ENCODE results near the gene ESPNL.

DNA sequence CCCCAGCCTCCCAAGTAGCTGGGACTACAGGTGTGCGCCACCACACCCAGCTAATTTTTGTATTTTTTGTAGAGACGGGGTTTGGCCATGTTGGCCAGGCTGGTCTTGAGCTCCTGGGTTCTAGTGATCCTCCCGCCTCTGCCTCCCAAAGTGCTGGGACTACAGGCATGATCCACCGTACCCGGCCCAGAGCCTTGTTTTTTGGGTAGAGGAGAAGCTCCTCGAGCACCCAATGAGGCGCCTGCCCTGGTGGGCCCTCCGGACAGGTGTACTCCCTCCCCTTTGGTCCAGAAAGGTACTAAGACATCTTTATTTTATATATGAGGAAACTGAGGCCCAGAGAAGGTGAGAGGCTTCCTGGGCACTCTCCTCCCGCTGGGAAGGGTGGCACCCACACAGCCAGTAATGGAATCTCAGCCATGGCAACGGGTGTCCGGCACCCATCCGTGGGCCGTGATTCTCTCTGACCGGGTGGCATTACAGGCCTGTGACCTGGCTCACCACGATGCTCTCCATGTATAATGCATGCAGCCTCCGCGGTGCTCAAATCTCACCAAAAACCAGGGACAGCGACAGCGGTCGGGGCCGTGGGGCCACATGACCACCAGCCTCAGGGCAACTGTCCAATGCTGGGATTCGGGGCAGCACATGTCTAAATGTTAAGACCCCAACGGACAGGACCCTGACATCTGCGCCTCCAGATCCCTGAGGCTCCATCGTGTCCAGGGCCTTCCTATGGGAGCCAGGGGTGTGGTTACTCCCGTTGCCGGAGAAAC is 21.6 kb downstream of the ESPNL start:
- TF ChIP-seq, protein P1, sequence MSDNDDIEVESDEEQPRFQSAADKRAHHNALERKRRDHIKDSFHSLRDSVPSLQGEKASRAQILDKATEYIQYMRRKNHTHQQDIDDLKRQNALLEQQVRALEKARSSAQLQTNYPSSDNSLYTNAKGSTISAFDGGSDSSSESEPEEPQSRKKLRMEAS (IDR thresholded peaks at IDR 0.05): no peak
- TF ChIP-seq CTCF (IDR thresholded peaks at IDR 0.05; ENCODE audit: low read depth, low read length, missing input control) (no peak), RAD21 (IDR thresholded peaks at IDR 0.05) (no peak), REST (IDR thresholded peaks at IDR 0.05) (no peak), SP1 (IDR thresholded peaks at IDR 0.05) (no peak), JUND (IDR thresholded peaks at IDR 0.05) (no peak), EGR1 (IDR thresholded peaks at IDR 0.05; ENCODE audit: low read depth in 2 of 2) (no peak), YY1 (IDR thresholded peaks at IDR 0.05) (no peak), ATF3 (IDR thresholded peaks at IDR 0.05) (no peak), TAF1 (conservative IDR thresholded peaks at IDR 0.05) (no peak), RXRA (IDR thresholded peaks at IDR 0.05) (no peak), FOXA1 (IDR thresholded peaks at IDR 0.05) (no peak), GABPA (IDR thresholded peaks at IDR 0.05 in 1 of 2, conservative IDR thresholded peaks at IDR 0.05 in 1 of 2) (no peak)
- TF ChIP-seq, protein P2, sequence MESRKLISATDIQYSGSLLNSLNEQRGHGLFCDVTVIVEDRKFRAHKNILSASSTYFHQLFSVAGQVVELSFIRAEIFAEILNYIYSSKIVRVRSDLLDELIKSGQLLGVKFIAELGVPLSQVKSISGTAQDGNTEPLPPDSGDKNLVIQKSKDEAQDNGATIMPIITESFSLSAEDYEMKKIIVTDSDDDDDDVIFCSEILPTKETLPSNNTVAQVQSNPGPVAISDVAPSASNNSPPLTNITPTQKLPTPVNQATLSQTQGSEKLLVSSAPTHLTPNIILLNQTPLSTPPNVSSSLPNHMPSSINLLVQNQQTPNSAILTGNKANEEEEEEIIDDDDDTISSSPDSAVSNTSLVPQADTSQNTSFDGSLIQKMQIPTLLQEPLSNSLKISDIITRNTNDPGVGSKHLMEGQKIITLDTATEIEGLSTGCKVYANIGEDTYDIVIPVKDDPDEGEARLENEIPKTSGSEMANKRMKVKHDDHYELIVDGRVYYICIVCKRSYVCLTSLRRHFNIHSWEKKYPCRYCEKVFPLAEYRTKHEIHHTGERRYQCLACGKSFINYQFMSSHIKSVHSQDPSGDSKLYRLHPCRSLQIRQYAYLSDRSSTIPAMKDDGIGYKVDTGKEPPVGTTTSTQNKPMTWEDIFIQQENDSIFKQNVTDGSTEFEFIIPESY (IDR thresholded peaks at IDR 0.05): no peak
